Fibroblast of pulmonary artery (primary cell): ENCODE data around the gene ZNF891.
A peak's percentile ranks its signal among the peaks of the same experiment; 100 is the strongest.

ENCODE experiments used
- DNase-seq: peaks from one replicate; pipeline ENCODE4 v3.0.0-alpha.2; 2010; ENCODE audit warnings: low read depth
- H3K4me3 ChIP-seq: replicated peaks from 2 replicates; pipeline ENCODE4 v1.5.1; 2011; ENCODE audit warnings: low read depth, mild to moderate bottlenecking, control low read depth, low read length, moderate library complexity
- CTCF ChIP-seq: IDR thresholded peaks from 2 replicates; pipeline ENCODE4 v1.5.1; 2011; ENCODE audit warnings: mild to moderate bottlenecking, control low read depth, low read length, inconsistent platforms; ENCODE audit errors: missing control alignments

Gene ZNF891

DNA sequence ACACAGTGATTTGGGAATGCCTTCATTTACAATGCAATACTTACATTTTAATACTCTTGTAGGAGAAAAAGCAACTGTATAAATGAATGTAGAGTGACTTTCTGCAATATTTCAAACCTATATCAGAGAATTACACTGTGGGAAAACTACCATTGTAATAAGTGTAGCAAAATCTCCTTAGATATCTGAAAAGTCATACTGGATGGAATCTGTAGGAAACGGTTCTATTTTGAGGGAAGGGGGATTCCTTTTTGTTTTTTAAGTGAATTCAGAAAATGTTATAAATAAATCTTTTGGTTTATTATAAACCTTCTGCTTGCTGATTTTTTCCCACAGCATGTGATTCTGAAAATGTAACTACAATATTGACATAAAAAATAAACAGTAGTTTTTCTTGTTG lies 23.0 kb downstream of the ZNF891 start:
- no peak for DNase-seq
- no peak overlapping the region for H3K4me3 ChIP-seq
- no peak for TF ChIP-seq CTCF

GRCh38 chr12:133106253-133106652 lies 23.8 kb downstream of the ZNF891 start:
- peak; percentile 26 for DNase-seq
- no peak for TF ChIP-seq CTCF
- no peak overlapping the region for H3K4me3 ChIP-seq

DNA sequence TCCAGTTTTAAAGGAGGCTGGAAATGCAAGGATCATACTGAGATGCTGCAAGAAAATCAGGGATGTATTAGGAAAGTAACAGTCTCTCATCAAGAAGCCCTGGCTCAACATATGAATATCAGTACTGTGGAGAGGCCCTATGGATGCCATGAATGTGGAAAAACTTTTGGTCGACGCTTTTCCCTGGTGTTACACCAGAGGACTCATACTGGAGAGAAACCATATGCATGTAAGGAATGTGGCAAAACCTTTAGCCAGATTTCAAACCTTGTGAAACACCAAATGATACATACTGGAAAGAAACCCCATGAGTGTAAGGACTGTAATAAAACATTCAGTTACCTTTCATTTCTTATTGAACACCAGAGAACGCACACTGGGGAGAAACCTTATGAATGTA lies 24.5 kb downstream of the ZNF891 start:
- TF ChIP-seq CTCF = no peak
- no peak overlapping the region for H3K4me3 ChIP-seq
- DNase-seq = peak; percentile 10

DNA sequence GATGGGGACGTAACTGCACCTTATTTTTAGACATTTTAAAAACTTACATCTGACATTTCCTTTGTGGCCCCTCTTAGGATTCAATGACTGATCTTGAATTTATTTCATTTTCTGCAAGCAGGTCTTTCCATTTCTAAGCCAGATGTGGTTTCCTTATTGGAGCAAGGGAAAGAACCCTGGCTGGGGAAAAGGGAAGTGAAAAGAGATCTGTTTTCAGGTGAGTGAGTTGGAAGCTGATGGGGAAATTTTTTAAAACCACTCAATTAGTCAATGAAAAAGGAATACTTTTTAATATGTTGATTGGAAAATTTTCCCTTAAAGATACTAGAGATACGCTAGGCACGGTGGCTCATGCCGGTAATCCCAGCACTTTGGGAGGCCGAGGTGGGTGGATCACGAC lies 46.7 kb downstream of the ZNF891 start:
- H3K4me3 ChIP-seq = no peak overlapping the region
- DNase-seq = no peak
- TF ChIP-seq CTCF = no peak

GRCh38 chr12:133081159-133081780 lies 48.8 kb downstream of the ZNF891 start:
- TF ChIP-seq CTCF = no peak
- DNase-seq = no peak
- H3K4me3 ChIP-seq = peak overlapping the region; percentile 87

DNA sequence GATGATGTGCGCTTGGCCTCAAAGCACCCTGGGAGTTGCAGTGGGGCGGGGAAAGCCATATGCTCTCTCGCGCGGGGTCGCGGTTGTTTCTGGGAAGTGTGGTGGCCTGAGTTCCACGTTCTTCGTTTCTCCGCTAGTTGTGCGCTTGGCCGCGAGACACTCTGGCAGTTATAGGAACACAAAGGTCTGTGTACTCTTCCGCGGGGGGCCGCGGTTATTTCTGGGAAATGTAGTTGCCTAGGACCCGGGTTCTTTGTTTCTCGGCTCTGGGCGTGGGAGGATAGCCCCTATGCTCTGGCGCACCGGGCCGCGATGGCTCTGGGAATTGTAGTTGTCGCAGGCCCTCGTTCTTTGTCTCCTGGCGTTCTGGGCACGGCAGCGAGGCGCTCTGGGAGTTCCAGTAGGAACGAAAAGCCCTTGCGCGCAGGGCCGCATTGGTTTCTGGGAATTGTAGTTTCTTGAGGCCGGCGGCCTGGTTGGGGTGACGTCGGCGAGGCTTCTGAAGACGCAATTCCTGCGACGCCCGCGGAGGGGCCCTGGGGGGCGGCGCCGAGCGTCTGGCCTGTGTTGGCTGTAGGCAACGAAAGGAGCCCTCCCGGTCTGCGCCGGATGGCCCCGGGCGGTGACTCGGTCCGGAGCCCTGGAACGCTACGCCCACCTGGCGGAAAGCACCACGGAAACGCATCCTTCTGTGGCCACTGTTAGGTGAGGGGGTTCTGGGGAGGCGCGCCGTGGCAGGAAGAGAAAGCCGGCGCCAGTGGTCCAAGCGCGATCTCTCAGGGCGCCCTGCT lies 49.5 kb downstream of the ZNF891 start, which contains the start of gene ZNF140:
TSS of gene ZNF140 (plus strand) at position 556 of the 791 bp plus-strand sequence. CDS start 398 bp downstream, outside the sequence.
- TF ChIP-seq CTCF = peak; percentile 9
- H3K4me3 ChIP-seq = peak within 1 kb of the TSS; percentile 87
- peak; percentile 99 for DNase-seq
